Activated CD4-positive, CD25-positive, alpha-beta regulatory T cell treated with anti-CD3 and anti-CD28 coated beads, Interleukin-2, amount 50 U/mL, for 72 hours (primary cell): ENCODE data around the gene TBKBP1.
A peak's percentile ranks its signal among the peaks of the same experiment; 100 is the strongest.
"Not testable (repeated sequence)": the region's sequence is repeated elsewhere in the genome, so short reads cannot be mapped to it uniquely, and the experiment has no call there.

ENCODE experiments used
- DNase-seq: peaks from one replicate; pipeline ENCODE4 v3.0.0; 2021

The TBKBP1 gene

DNA sequence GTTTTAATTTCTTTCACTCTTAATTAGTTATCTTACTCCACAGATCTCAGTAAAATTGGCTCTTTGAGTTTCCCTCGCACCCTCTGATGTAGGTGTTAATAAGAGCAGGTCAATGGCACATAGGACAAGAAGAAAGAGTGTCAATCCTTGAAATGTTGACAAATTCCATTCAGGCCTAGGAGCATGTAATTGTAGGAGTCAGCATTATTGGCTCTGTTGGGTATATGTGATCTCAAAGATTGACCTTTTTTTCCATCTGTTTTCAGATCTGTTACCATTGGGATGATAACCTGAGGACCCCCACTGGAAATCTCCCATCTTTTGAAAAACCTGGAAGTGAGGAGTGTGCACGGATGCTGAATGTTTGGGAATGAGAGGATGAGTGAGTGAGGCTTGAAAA lies 11.8 kb upstream of the TBKBP1 start:
- DNase-seq = no peak

DNA sequence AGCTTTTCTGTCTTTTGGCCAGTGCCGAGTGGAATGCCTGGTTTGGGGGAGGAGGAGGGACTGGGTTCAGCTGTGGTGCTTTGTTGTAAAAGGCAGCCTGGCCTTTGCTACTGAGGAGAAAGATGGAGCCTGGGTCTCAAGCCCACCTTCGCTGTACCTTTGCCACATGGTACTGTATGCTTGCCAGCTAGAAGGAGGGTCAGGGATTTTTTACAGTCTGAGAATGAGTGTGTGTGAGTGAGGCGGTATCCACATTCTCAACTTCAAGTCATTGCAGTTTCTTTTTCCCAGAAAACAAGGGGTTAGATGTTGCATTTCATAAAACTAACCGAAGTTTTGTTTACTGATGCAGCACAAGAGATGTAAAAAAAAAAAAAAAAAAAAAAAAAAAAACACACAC lies 11.2 kb upstream of the TBKBP1 start:
- not testable (repeated sequence) for DNase-seq

DNA sequence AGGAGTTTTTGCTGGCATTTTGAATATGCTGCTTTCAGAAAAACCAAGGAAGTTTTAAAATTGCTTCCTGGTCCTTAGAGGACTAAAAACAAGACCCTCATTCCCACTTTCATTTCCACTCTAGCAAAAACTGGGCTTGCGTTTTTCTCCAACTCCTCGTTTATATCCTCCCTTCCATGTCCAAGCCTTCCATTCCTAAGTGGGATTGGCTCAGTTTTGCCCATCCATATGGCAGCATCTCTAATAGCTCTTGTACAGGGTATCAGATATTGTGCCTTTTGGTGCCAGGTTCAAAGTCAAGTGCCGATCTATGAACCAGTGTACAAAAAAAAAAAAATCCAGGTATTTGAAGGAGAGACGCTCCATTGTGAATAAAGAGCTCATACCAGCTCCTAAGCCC lies 9.9 kb upstream of the TBKBP1 start:
- DNase-seq = no peak

DNA sequence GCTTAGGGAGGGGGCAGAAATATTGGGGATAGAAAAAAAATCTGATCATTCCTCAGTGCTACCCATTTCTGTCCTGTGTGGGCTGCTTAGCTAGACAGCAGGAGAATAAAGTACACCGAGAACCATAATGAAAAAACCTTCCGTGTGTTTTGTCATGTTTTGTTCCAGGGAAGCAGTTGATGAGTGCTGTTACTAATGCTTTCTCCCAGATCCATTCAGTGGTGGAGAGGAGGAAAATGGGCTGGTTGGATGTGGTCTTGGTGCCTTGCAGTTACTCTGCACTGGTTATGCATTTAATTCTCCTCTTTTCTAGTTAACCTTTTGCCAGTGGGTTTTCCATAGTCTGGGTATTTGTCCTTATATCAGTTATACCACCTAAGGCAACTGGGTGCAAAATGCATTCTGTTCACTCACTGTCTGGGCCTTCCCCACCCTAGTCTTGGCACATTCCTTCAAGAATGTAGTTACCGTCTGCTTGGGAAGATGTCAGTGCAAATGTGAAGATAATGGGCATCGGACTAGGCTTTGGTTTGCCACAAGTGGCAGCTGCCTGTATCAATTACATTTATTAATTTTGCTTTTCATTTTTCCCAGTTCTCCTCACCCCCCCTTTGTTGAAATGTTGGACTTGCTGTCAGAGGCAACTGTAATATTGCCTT lies 9.3 kb upstream of the TBKBP1 start:
- no peak for DNase-seq

DNA sequence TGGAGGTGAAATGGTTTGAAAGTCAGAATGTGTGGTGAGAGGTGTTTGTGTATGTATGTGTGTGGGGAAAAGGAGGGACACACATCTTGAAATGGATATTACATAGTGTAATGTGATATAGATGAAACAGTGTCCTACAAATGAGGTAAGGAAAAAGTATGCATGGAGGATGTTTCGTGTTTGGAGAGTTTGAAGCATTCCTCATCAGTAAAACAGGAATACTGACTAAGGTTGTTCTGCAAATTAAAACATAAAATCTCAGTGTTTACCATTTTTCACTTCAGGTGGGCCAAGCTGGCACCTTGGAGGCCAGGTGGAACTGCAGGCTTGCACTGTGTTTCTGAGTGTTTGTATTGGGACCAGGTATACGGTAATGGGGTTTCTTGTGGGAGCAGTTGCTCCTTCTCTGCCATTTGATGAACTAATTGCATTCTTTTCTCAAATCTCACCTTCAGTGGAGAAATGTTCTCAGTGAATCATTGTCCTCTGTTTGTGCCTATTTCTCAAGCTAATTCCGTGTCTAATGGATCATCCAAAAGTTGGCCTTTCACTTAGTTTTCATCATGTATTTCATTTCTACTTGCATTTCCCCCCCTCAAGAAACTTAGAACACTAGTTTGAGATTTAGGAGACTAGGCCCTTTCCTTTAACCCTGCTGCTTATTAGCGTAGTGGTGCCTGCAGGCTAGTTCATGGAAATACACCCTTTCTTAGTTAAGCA lies 8.2 kb upstream of the TBKBP1 start:
- DNase-seq = no peak

DNA sequence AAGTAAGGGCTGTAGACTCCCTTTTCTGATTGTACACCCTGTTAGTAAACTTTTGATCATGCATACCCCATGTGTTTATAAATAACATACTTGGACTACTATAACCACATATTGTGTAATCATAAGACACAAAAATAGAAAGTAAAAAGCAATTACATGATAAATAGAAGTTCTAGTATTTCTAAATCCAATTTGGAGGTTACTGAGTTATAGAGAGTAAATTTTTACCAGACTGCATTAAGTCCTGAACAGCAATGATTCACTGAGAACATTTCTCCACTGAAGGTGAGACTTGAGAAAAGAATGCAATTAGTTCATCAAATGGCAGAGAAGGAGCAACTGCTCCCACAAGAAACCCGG lies 7.7 kb upstream of the TBKBP1 start:
- DNase-seq = no peak

DNA sequence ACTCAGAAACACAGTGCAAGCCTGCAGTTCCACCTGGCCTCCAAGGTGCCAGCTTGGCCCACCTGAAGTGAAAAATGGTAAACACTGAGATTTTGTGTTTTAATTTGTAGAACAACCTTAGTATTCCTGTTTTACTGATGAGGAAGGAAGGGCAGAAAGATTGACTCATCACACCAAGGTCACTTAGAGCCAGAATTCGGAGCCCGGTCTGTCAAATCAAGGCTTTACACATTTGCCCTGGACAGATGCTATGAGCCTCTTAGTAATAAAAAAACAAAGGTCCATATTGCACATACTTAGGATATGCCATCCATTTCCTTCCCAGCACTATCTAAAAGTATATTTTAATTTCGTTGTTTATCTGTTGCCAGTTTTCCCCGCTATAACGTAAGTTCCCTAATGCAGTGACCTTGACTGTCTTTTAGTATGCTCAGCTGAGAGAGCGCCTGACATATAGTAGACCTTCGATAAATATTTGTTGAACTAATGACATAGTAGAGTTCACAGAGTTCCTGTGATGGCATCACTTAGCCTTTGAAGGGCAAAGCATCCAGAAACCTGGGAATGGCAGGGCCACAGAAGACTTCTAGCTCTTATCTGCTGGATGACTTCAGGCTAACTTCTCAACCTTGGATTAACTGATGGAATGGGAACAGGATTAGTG lies 7.2 kb upstream of the TBKBP1 start:
- no peak for DNase-seq

DNA sequence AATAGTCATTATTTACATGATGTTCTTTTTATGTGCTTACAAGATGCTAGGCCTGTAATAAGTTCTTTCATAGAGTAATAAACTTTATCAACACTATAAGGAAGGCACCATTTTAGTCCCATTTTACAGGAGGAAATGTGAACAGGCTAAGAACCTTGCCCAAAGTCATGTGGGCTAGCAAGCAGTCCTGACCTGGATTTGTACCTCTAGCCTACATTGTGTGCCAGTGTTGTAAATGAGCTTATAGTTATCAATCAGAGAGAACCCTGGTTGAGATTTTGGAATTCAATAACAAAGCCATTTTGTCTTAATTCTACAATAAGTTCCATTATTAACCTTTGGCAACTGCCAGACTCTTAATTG lies 6.7 kb upstream of the TBKBP1 start:
- DNase-seq = no peak

DNA sequence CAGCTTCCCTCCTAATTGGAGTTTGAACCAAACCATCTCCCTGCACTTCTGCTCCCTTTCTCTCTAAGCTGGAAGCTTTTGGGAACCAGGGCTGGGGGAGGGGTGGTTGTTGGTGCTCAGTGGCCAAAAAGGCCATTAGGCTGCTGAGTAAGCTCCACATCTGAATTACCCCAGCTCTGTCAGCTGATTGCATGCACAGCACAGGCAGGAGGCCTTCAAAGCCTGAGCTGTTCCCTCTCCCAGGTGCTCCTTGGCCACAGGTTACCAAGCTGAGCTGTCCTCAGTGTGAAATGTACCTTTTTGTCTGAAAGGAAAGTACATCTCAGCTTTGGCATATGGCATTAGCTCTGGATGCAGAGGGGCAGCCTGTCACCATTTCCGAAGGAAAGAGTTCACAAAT lies 6.2 kb upstream of the TBKBP1 start:
- no peak for DNase-seq

DNA sequence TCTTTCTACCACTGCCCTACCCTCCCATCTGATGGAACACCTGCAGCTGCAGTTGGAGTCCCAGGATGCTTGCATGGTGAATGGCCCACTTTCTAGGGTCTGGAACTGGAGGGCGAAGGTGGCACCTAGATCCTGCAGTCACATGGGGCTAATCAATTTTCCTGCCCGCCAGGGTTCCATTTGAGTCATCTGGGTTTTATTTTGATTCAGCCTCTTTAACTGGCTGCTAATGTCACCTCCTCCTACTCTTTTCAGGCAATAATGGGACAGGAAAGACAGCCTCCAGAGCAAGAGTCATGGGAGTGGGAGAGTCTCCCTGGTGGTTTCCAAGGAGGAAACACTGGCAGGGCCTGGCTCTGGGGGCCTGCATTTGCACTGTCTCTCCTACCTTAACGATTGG lies 3.8 kb upstream of the TBKBP1 start:
- DNase-seq = no peak

DNA sequence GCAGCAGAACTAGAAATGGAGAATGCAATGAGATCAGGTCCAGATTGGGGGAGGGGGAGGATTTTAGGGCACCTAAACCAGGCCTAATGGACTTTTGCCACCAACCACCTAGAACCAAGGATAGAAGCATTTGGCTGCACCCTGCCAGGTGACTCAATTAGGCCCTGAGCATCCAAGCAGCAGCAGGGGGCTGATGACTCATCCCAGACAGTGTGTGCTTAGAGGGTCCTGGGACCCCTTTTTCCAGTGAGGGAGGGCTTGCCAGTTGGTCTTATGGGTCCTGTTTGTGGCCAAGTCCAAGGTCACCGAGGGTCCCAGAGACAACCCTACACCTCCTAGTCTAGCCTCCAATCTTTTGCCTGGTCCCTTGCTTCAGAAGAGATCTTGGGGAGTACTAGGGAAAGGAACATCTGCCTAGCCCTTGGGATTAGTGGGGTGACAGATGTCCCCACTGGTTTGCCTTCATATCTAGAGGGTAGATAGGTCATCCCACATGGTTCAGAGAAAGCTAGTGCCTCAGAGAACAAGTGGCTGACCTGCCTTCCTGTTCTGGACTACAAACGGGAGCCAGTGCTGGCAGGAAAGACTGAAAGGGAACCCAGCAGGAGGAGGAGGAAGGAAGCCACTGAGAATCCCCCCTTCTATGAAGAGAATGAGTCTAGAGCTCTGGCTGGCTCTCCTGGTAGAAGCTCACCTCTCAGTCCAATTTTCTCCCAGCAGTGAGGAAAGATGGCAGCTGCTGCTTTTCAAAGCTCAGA lies 1.6 kb upstream of the TBKBP1 start:
- no peak for DNase-seq

DNA sequence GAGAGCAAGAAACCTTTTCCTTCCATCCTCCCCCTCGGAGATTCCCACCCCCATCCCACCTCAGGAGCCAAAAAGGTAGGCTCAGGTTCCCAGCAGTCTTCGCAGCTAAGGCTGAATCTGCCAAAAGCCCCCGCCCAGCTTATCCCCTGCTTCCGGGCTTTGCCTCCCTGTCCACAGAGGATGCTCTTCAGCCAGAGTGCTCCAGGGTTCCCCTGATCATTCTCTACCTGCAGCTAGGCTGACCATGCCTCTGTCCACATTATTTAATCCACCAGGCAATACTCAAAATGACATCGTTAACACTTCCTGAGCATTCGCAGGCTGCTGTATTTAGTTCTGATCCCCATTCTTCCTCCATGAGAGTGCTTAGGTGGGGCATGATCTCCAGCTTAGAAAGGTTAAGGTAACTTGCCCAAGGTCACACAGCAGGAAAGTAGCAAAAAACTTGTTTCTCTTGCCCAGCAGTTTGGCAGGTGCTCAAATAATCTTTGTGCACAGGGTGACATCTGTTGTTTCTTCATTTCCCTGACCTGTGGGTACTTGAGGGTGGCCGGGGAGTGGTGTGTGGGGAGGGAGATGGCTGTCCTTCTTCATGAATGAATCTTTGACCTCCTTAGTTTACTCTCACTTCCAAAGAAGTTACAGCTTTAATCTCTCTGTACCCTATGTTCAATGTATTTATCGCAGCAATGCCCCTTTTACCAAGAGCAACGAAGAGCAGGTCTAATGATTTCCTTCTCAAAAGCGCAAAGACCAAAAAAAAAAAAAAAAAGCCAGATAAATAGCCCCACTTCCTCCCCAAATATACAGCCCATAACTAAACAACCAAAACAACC lies 848 bp upstream of the TBKBP1 start:
- no peak for DNase-seq

DNA sequence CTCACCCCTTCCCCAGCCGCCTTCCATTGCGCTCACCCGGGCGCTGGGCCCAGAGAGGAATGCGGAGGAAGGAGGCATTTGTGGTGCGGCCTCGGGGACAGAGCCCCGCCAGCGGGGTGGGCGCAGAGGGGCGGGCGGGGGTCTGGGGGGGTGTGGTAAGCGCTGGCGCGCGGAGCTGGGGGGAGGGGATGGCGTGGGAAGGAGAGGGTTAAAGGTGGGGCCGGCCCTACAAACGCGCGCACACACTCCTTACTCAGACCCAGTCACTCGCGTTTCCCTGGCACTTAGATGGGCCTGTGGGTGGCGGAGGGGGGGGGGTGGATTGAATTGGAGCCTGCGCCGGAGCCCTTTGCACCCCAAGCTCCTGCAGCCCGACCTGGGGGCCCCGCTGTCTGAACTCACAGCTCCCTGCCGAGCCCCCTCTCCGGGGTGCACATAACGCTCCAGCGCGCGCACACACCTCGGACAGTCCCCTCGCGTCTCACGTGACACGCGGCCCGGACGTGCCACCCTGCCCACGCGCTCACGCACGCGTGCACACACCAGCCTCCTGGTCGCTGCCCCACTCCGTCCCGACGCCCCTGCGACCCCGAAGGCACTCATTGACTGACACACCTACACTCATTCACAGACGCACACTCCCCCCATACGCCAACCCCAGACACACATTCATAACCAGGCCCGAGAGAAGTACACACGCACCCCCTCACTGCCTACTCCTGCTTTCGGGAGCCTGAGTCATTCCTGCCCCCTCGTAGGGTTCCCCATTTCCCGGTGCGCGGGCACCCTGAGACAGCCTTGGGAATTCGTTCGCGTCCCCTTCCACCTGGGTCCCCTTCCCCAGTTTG lies 844 bp downstream of the TBKBP1 start:
- peak; percentile 74 for DNase-seq

DNA sequence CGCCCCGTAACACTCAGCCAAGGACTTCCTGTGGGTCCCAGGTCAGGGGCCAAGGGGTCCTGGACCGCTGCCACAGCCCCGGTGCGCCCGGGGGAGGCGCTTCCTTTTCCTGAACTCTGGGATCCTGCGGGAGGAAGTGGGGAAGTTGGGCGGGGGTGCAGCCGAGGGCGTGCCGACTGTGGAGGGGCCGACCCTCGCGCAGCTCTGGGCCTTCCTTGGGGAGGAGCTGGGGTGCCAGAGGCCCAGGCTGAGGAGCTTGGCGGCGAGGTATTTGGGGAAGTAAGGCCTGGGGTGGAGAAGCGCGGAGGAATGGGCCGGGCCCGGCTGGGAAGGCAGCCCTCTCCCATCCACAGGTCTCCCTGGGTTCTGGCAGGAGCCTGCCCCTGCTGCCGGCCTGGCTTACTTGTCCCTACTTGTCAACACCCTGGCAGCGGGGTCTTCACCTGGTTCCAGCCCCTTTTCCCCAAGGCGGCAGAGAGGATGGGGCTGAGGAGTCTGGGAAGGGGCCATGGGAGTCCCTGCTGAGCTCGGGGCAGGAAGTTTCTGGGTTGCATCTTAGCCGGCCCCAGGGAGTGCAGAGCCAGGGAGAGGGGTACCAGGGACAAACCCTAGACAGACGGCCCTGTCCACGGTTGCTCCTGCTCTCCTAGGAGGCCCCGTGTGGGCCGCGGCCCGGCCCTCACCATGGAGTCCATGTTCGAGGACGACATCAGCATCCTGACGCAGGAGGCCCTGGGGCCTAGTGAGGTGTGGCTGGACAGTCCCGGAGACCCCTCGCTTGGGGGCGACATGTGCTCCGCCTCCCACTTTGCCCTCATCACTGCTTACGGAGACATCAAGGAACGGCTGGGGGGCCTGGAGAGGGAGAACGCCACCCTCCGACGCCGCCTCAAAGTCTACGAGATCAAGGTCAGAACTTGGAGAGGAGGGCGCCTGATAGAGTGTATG lies 1.7 kb downstream of the TBKBP1 start:
- peak; percentile 31 for DNase-seq

DNA sequence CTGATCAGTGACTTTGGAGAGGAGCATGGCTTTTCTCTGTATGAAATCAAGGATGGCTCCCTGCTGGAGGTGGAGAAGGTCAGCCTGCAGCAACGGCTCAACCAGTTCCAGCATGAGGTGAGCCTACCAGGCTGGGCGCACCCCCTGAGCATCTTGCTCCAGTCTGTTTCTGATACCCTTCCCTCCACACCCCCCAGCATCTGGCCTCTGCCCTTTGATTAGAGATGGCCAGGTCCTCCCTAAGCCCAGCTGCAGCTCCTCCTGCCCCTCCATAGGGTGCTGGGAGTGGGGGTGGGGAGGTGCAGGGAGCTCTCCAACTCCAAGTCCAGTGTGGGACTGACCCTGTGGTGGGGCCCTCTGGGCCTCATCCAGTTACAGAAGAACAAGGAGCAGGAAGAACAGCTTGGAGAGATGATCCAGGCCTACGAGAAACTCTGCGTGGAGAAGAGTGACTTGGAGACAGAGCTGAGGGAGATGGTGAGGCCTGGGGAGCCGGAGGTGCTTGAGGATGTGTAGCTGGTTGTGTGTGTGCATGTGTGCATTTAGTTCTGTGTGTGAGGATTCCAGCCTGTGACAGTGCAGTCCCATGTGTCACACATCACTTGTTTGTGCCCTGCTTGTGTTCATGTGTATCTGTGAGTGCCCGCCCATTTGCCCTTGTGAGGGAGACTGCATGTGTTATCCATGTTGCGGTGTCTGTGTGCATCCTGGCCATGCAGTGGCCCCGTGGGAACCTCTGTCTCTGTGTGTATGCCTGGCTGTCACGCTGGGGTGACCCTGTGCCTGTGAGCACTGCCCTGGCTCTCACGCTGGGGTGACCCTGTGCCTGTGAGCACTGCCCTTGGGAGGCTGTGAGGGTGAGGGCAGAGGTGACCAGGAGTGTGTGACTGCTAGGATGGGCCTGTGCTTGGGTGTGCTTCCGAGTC lies 3.0 kb downstream of the TBKBP1 start:
- DNase-seq = peak; percentile 32

DNA sequence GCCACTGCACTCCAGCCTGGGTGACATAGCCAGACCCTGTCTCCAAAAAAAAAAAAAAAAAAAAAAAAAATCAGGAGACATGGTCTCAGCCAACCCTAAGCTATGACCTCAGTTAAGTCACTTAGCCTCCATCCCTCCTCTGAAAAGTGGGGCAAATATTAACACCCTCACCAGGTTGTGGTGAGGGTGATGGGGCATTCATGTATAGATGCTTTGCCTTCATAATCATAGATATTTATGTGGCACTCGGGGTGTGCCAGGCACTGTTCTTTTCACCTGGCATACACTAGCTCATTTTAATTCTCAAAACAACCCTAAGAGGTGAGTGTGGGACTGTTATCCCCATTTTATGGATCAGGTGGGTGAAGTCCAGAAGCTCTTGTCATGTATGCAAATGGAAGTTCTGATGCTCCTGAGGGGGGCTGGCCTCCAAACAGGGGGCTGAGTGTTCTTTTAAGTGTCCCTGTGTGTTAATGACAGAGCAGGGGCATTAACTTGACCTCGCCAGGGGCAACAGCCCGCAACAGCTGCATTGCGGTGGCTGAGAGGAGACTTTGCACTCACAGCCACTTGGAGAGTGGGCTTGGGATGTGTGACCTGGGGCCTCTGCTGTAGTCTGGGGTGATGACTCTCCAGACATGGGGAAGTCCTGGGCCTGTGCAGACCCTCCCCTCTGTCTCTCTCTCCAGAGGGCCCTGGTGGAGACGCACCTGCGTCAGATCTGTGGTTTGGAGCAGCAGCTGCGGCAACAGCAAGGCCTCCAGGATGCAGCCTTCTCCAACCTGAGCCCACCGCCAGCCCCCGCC lies 4.1 kb downstream of the TBKBP1 start:
- no peak for DNase-seq

DNA sequence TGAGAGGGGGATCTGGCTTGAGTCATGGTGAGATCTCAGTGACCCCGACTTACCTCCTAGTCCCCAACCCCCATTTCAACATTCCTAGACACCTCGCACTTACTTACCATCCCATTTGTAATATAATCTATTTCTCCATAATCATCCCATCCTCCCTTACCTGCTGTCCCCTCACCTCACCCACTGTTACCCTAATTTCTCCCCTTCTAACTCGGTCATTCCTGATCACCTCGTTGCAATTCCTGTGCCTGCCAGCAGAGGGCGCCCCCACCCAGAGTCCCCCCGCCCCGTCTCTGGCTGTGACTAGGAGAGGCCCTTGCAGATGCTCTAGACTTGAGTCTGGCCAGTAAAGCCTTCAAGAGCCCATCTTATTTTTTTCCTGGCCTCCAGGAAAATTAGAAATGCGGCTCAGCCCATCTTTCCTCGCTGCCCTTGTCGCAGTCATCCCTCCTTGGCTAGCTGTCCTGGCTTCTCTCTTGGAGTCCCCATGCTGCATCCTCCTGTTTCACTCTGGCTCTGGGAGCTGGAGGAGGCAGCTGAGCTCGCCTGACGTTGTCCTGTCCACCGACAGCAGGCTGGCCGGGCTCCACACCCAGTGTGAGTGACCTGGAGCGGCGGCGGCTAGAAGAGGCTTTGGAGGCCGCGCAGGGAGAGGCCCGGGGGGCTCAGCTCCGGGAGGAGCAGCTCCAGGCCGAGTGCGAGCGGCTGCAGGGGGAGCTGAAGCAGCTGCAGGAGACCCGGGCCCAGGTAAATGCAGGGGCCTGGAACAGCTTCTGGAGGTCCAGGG lies 5.0 kb downstream of the TBKBP1 start:
- peak; percentile 82 for DNase-seq

DNA sequence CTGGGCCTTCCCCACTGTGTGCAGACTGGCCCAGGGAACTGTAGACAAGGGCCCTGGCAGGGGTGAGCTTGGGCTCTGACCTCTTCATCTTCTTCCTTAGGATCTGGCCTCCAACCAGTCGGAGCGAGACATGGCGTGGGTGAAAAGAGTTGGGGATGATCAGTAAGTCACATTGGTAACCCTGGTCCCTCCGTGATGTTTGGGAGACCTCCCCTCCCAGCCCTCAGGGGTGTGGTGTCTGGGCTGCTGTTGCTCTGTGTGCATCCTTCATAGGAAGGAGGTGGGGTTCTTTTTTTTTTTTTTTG lies 5.5 kb downstream of the TBKBP1 start:
- no peak for DNase-seq
